Ovary (tissue), 9 donors: ENCODE results near the gene USP43. TPM values are rescaled to one million over a fixed set of nuclear protein-coding genes. Genes with fewer than 3 reads are reported as not detected.

Experiments used
- DNase-seq, 5 donors: peaks; one replicate each; pipeline ENCODE4 v3.0.0-alpha.2; 2019 to 2020
- H3K27ac ChIP-seq, 2 donors: fragments of 200-600 bp; one replicate each; pipeline versions ENCODE4 v1.5.1 to v1.8.0; 2019 to 2022
- H3K27me3 ChIP-seq: fragments of 200-600 bp; one replicate; pipeline ENCODE4 v1.8.0; 2022
- H3K36me3 ChIP-seq: fragments of 200-600 bp; sonication (generic); one replicate; pipeline ENCODE4 v1.5.1; 2019
- H3K4me1 ChIP-seq: one replicate; pipeline ENCODE4 v1.8.1; 2013; ENCODE audit warnings: mild to moderate bottlenecking, moderate library complexity; ENCODE audit not compliant: insufficient read depth
- H3K4me3 ChIP-seq: fragments of 200-600 bp; sonication (generic); one replicate; pipeline ENCODE4 v1.5.1; 2017
- H3K9me3 ChIP-seq, 2 donors: fragments of 200-600 bp in 1 of 2; sonication (generic) in 1 of 2; one replicate each; pipeline versions ENCODE4 v1.5.1 to v1.8.1; 2013 to 2019; ENCODE audit warnings: mild to moderate bottlenecking in 1 of 2, moderate library complexity in 1 of 2
- CTCF ChIP-seq, 3 donors: fragments of 450-650 bp in 2 of 3; fragments of 200-600 bp in 1 of 3; IDR thresholded peaks; one replicate each; pipeline versions ENCODE4 v1.5.1 to v1.8.0; 2016 to 2022; ENCODE audit warnings: antibody characterized with exemption in 3 of 3, mild to moderate bottlenecking in 1 of 3
- EP300 ChIP-seq: sonication (generic); formaldehyde crosslinking; IDR thresholded peaks from one replicate; pipeline ENCODE4 v1.6.1; 2017; ENCODE audit warnings: antibody characterized with exemption
- POLR2A ChIP-seq: fragments of 450-650 bp; IDR thresholded peaks from one replicate; pipeline ENCODE4 v1.6.1; 2017; ENCODE audit warnings: antibody characterized with exemption, mild to moderate bottlenecking, moderate library complexity
- WGBS, 3 donors: extraction: QIAGEN DNeasy Blood & Tissue Kit in 1 of 3; methylation state at CpG; one replicate each; pipeline versions ENCODE4 v1.1.5 to v1.1.7; 2013 to 2017; 5-methylcytosine and 5-hydroxymethylcytosine counted together
- intact Hi-C, 4 donors: fragments of 100-400 bp; cut with DNase I; formaldehyde crosslinking; loops; one replicate each; pipeline versions ENCODE4 v1.11.0 to v1.15.1; 2022 to 2023
- polyA plus RNA-seq, 2 donors: library from polyadenylated mRNA; stranded (reverse); fragments of 200-250 nt in 1 of 2; fragments of 350-450 nt in 1 of 2; fragmentation: Illumina TruSeq in 1 of 2; extraction: RNeasy Lipid Tissue Mini Kit (QIAGEN cat#74804) in 1 of 2; gene quantifications; one replicate each; pipeline ENCODE4 v1.2.3, GENCODE V29; 2013 to 2014
- total RNA-seq, 7 donors: library from RNA; depleted of rRNA in 2 of 7; stranded (reverse); fragments of >200 nt in 2 of 7; fragmentation: NEBNext Ultra II Directional in 3 of 7; extraction: Animal tissue kit (Norgen Biotek cat#: 25700) in 3 of 7; gene quantifications; one replicate each; pipeline versions ENCODE4 v1.1.0 to v1.2.4, GENCODE V29; 2016 to 2023
- donor health status: DM: no; HTN: no; CAD: no; lungs with moderate emphysema.
- donor health status: DM: no; HTN: no; CAD: no.
- donor health status: Bipolar disorder and iron deficiency.
- donor health status: DM: yes; HTN: yes; CAD: no.
- donor health status: DM: no; HTN: no; CAD: no.
- donor health status: DM: yes; HTN: yes; CAD: no.

USP43 gene
- total and polyA plus RNA-seq, 9 donors = 0.13 to 11.1 (median 0.68) TPM; not detected in 1

GRCh38 chr17:9714801-9715200 lies 69.5 kb downstream of the USP43 start:
- no peak for DNase-seq
- intact Hi-C loops = no loop called here
- H3K27me3 ChIP-seq = no peaks in the 10 kb centered on the region
- no peak overlapping the region for H3K4me3 ChIP-seq
- TF ChIP-seq CTCF (IDR thresholded peaks at IDR 0.05) (no peak), POLR2A (no peak), EP300 (no peak)
- H3K9me3 ChIP-seq = no peaks in the 10 kb centered on the region
- no peak overlapping the region for H3K27ac ChIP-seq
- 82 to 93% (median 90%) methylated on average over 6 of the region's 6 CpGs for WGBS, 3 donors
- no peaks in the 10 kb centered on the region for H3K36me3 ChIP-seq
- no peaks in the 10 kb centered on the region for H3K4me1 ChIP-seq

- no peaks in the 10 kb centered on the region for H3K9me3 ChIP-seq
- no peak overlapping the region for H3K27ac ChIP-seq
- no peak overlapping the region for H3K4me3 ChIP-seq
- WGBS, 3 donors = 79 to 94% (median 88%) methylated on average over 1 of the region's 1 CpG
- H3K27me3 ChIP-seq = no peaks in the 10 kb centered on the region
- no peak for TF ChIP-seq POLR2A
- no peak for TF ChIP-seq CTCF (IDR thresholded peaks at IDR 0.05)
- no peak for TF ChIP-seq EP300
- DNase-seq = no peak
- intact Hi-C loops = no loop called here
- no peaks in the 10 kb centered on the region for H3K36me3 ChIP-seq
- no peaks in the 10 kb centered on the region for H3K4me1 ChIP-seq
Observed at GRCh38 chr17:9715503-9716016, 70.2 kb downstream of the USP43 start.

GRCh38 chr17:9725575-9725974 lies 80.3 kb downstream of the USP43 start:
- no peak for DNase-seq
- no peak overlapping the region for H3K27ac ChIP-seq
- intact Hi-C loops = loop anchor here in 1 of 4 donors (10.0 kb wide), 1 partner anchor 889 kb away; no protein-coding TSS in a partner anchor
- TF ChIP-seq EP300 = no peak
- TF ChIP-seq POLR2A = no peak
- TF ChIP-seq CTCF (IDR thresholded peaks at IDR 0.05) = no peak
- H3K9me3 ChIP-seq = no peaks in the 10 kb centered on the region
- H3K4me1 ChIP-seq = no peaks in the 10 kb centered on the region
- no peaks in the 10 kb centered on the region for H3K36me3 ChIP-seq
- H3K4me3 ChIP-seq = no peak overlapping the region
- no peaks in the 10 kb centered on the region for H3K27me3 ChIP-seq
- WGBS, 3 donors = 21 to 51% (median 29%) methylated on average over 9 of the region's 9 CpGs

GRCh38 chr17:9726291-9726690 lies 81.0 kb downstream of the USP43 start:
- Histone ChIP-seq H3K27ac (no peak overlapping the region), H3K4me3 (no peak overlapping the region), H3K36me3 (no peaks in the 10 kb centered on the region), H3K27me3 (no peaks in the 10 kb centered on the region), H3K4me1 (no peaks in the 10 kb centered on the region), H3K9me3 (no peaks in the 10 kb centered on the region)
- TF ChIP-seq EP300 (no peak), CTCF (IDR thresholded peaks at IDR 0.05) (no peak), POLR2A (no peak)
- no peak for DNase-seq
- WGBS, 3 donors = 32 to 34% (median 32%) methylated on average over 6 of the region's 6 CpGs
- intact Hi-C loops = loop anchor here in 1 of 4 donors (10.0 kb wide), 1 partner anchor 889 kb away; no protein-coding TSS in a partner anchor
